HepG2 (cell line): ENCODE measurements around the gene RPS28. TPM values are rescaled to one million over a fixed set of nuclear protein-coding genes. Genes with fewer than 3 reads are reported as not detected.

ENCODE experiments used
- CCDC6 ChIP-seq: sonication (generic); formaldehyde crosslinking; IDR thresholded peaks from 2 replicates; pipeline ENCODE4 v1.8.1; 2022; ENCODE audit warnings: mild to moderate bottlenecking, missing genetic modification reagents, moderate library complexity
- GATAD1 ChIP-seq: IDR thresholded peaks from 2 replicates; pipeline ENCODE4 v1.6.1; 2016; ENCODE audit warnings: missing genetic modification reagents, missing compliant biosample characterization
- RFX3 ChIP-seq: IDR thresholded peaks from 2 replicates; pipeline ENCODE4 v1.6.1; 2016; ENCODE audit warnings: missing biosample characterization, missing genetic modification reagents
- SRSF1 ChIP-seq: fragments of 200-400 bp; formaldehyde crosslinking; optimal IDR thresholded peaks from 2 replicates; pipeline ENCODE3; 2017; ENCODE audit warnings: mild to moderate bottlenecking, low read depth, low read length, moderate library complexity
- TBX3 ChIP-seq: fragments of 450-650 bp; IDR thresholded peaks from 2 replicates; pipeline ENCODE4 v1.6.1; 2017; ENCODE audit warnings: antibody characterized with exemption, mild to moderate bottlenecking, inconsistent platforms, borderline replicate concordance
- TCF7 ChIP-seq: sonication (generic); IDR thresholded peaks from 2 replicates; pipeline ENCODE4 v1.6.1; 2016; ENCODE audit warnings: antibody characterized with exemption, low read depth
- ZBTB14 ChIP-seq: sonication (generic); formaldehyde crosslinking; IDR thresholded peaks from 2 replicates; pipeline ENCODE4 v1.4.0; 2020; ENCODE audit warnings: missing genetic modification reagents
- ZFP37 ChIP-seq: sonication (generic); formaldehyde crosslinking; IDR thresholded peaks from 2 replicates; pipeline ENCODE4 v1.4.0; 2020; ENCODE audit warnings: missing genetic modification reagents, borderline replicate concordance
- ZNF235 ChIP-seq: sonication (generic); formaldehyde crosslinking; IDR thresholded peaks from 2 replicates; pipeline ENCODE4 v1.8.1; 2023; ENCODE audit warnings: mild to moderate bottlenecking, missing genetic modification reagents, borderline replicate concordance
- ZNF441 ChIP-seq: sonication (generic); formaldehyde crosslinking; IDR thresholded peaks from 2 replicates; pipeline ENCODE4 v1.7.0; 2021; ENCODE audit warnings: missing genetic modification reagents, borderline replicate concordance
- ZNF556 ChIP-seq: sonication (generic); formaldehyde crosslinking; IDR thresholded peaks from 2 replicates; pipeline ENCODE4 v1.4.0; 2020; ENCODE audit warnings: mild to moderate bottlenecking, missing genetic modification reagents, borderline replicate concordance
- ZNF605 ChIP-seq: sonication (generic); formaldehyde crosslinking; IDR thresholded peaks from 2 replicates; pipeline ENCODE4 v1.8.0; 2022; ENCODE audit warnings: mild to moderate bottlenecking, missing genetic modification reagents
- ZNF761 ChIP-seq: sonication (generic); formaldehyde crosslinking; conservative IDR thresholded peaks from 2 replicates; pipeline ENCODE4 v1.4.0; 2020; ENCODE audit warnings: mild to moderate bottlenecking, missing genetic modification reagents
- polyA plus RNA-seq, 8 experiments: library from polyadenylated mRNA; depleted of rRNA in 3 of 8; stranded (reverse) in 7 of 8; unstranded in 1 of 8; fragments of >200 nt; fragmentation: Illumina TruSeq in 4 of 8; extraction: Trizol in 4 of 8; gene quantifications; 2 replicates each; pipeline versions ENCODE4 v1.2.1 to v1.2.3, GENCODE V29; 2011 to 2016; ENCODE audit warnings: low read depth in 4 of 8, missing spikeins in 1 of 8, mixed read lengths in 1 of 8; ENCODE audit not compliant: insufficient read depth in 1 of 8
- total RNA-seq, 5 experiments: library from RNA; depleted of rRNA; stranded (reverse); fragments of >200 nt; fragmentation: Illumina TruSeq; extraction: Trizol; gene quantifications; 2 replicates each; pipeline ENCODE4 v1.2.3, GENCODE V29; 2016; ENCODE audit warnings: low read depth in 1 of 5
- TF ChIP-seq, protein P1 (sequence below): sonication (generic); formaldehyde crosslinking; IDR thresholded peaks from 2 replicates; pipeline ENCODE4 v1.4.0; 2020; ENCODE audit warnings: missing genetic modification reagents; ENCODE audit errors: not compliant biosample characterization
- TF ChIP-seq, protein P2 (sequence below): IDR thresholded peaks from 2 replicates; pipeline ENCODE4 v1.6.1; 2012; ENCODE audit warnings: low read length, improper control_type of control experiment
- TF ChIP-seq, protein P3 (sequence below): sonication (generic); formaldehyde crosslinking; IDR thresholded peaks from 2 replicates; pipeline ENCODE4 v1.9.0; 2022; ENCODE audit warnings: low read depth, missing genetic modification reagents
- TF ChIP-seq, protein P4 (sequence below): sonication (generic); formaldehyde crosslinking; IDR thresholded peaks from 2 replicates; pipeline ENCODE4 v1.8.1; 2023; ENCODE audit warnings: mild to moderate bottlenecking, missing genetic modification reagents
- TF ChIP-seq, protein P5 (sequence below): sonication (generic); formaldehyde crosslinking; IDR thresholded peaks from 2 replicates; pipeline ENCODE4 v1.8.1; 2023; ENCODE audit warnings: mild to moderate bottlenecking, inconsistent platforms, moderate library complexity, missing genetic modification reagents, borderline replicate concordance
- TF ChIP-seq, protein P6 (sequence below): sonication (generic); formaldehyde crosslinking; IDR thresholded peaks from 2 replicates; pipeline ENCODE4 v1.8.1; 2023; ENCODE audit warnings: missing genetic modification reagents, mild to moderate bottlenecking, borderline replicate concordance

RPS28 gene
- total and polyA plus RNA-seq, 2 of the 13 experiments (the other 11 are each of a cell fraction or from before 2014, with no cell fraction given), result 281 to 545 TPM

- TF ChIP-seq, protein P1, sequence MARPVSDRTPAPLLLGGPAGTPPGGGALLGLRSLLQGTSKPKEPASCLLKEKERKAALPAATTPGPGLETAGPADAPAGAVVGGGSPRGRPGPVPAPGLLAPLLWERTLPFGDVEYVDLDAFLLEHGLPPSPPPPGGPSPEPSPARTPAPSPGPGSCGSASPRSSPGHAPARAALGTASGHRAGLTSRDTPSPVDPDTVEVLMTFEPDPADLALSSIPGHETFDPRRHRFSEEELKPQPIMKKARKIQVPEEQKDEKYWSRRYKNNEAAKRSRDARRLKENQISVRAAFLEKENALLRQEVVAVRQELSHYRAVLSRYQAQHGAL (CRISPR knock-in tag), result no peak
- no peak for TF ChIP-seq ZNF761 (CRISPR knock-in tag)
- no peak for TF ChIP-seq ZNF235
- TF ChIP-seq SRSF1, result no peak
- no peak for TF ChIP-seq ZNF441
- TF ChIP-seq ZNF556 (CRISPR knock-in tag), result no peak
- TF ChIP-seq RFX3 (CRISPR knock-in tag), result no peak
- TF ChIP-seq, protein P2, sequence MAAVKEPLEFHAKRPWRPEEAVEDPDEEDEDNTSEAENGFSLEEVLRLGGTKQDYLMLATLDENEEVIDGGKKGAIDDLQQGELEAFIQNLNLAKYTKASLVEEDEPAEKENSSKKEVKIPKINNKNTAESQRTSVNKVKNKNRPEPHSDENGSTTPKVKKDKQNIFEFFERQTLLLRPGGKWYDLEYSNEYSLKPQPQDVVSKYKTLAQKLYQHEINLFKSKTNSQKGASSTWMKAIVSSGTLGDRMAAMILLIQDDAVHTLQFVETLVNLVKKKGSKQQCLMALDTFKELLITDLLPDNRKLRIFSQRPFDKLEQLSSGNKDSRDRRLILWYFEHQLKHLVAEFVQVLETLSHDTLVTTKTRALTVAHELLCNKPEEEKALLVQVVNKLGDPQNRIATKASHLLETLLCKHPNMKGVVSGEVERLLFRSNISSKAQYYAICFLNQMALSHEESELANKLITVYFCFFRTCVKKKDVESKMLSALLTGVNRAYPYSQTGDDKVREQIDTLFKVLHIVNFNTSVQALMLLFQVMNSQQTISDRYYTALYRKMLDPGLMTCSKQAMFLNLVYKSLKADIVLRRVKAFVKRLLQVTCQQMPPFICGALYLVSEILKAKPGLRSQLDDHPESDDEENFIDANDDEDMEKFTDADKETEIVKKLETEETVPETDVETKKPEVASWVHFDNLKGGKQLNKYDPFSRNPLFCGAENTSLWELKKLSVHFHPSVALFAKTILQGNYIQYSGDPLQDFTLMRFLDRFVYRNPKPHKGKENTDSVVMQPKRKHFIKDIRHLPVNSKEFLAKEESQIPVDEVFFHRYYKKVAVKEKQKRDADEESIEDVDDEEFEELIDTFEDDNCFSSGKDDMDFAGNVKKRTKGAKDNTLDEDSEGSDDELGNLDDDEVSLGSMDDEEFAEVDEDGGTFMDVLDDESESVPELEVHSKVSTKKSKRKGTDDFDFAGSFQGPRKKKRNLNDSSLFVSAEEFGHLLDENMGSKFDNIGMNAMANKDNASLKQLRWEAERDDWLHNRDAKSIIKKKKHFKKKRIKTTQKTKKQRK, result no peak
- TF ChIP-seq TBX3, result no peak
- TF ChIP-seq, protein P3, sequence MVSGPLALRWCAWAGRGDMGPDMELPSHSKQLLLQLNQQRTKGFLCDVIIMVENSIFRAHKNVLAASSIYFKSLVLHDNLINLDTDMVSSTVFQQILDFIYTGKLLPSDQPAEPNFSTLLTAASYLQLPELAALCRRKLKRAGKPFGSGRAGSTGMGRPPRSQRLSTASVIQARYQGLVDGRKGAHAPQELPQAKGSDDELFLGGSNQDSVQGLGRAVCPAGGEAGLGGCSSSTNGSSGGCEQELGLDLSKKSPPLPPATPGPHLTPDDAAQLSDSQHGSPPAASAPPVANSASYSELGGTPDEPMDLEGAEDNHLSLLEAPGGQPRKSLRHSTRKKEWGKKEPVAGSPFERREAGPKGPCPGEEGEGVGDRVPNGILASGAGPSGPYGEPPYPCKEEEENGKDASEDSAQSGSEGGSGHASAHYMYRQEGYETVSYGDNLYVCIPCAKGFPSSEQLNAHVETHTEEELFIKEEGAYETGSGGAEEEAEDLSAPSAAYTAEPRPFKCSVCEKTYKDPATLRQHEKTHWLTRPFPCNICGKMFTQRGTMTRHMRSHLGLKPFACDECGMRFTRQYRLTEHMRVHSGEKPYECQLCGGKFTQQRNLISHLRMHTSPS (CRISPR knock-in tag), result peak; percentile 29; the same call in 1 of the 2 replicates
- no peak for TF ChIP-seq ZFP37 (CRISPR knock-in tag)
- TF ChIP-seq, protein P4, sequence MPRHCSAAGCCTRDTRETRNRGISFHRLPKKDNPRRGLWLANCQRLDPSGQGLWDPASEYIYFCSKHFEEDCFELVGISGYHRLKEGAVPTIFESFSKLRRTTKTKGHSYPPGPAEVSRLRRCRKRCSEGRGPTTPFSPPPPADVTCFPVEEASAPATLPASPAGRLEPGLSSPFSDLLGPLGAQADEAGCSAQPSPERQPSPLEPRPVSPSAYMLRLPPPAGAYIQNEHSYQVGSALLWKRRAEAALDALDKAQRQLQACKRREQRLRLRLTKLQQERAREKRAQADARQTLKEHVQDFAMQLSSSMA (CRISPR knock-in tag), result no peak
- no peak for TF ChIP-seq ZBTB14 (CRISPR knock-in tag)
- TF ChIP-seq, protein P5, sequence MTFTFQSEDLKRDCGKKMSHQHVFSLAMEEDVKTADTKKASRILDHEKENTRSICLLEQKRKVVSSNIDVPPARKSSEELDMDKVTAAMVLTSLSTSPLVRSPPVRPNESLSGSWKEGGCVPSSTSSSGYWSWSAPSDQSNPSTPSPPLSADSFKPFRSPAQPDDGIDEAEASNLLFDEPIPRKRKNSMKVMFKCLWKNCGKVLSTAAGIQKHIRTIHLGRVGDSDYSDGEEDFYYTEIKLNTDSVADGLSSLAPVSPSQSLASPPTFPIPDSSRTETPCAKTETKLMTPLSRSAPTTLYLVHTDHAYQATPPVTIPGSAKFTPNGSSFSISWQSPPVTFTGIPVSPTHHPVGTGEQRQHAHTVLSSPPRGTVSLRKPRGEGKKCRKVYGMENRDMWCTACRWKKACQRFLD (CRISPR knock-in tag), result no peak
- no peak for TF ChIP-seq CCDC6 (CRISPR knock-in tag)
- no peak for TF ChIP-seq ZNF605
- no peak; the same call in 1 of the 2 replicates for TF ChIP-seq TCF7
- TF ChIP-seq, protein P6, sequence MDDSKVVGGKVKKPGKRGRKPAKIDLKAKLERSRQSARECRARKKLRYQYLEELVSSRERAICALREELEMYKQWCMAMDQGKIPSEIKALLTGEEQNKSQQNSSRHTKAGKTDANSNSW (CRISPR knock-in tag), result no peak
- TF ChIP-seq GATAD1 (CRISPR knock-in tag), result peak; percentile 52; the same call in 1 of the 2 replicates
Measured at GRCh38 chr19:8355631-8356402, 34.5 kb downstream of the RPS28 start (continued).
